Glutamatergic neuron (in vitro differentiated cells): Measurements from ENCODE around the gene ARMS2. TPM values are rescaled to one million over a fixed set of nuclear protein-coding genes. Genes with fewer than 3 reads are reported as not detected.

Source experiments
- DNase-seq: peaks from one replicate; pipeline ENCODE4 v3.0.0; 2022
- H3K27ac Mint-ChIP-seq: one replicate; pipeline ENCODE4 v1.8.0; 2020; ENCODE audit warnings: mild to moderate bottlenecking, mixed read lengths, inconsistent platforms; ENCODE audit not compliant: unreplicated experiment
- H3K27me3 Mint-ChIP-seq: one replicate; pipeline ENCODE4 v1.8.0; 2020; ENCODE audit warnings: mild to moderate bottlenecking, moderate library complexity, mixed read lengths, inconsistent platforms; ENCODE audit not compliant: unreplicated experiment
- H3K36me3 Mint-ChIP-seq: one replicate; pipeline ENCODE4 v1.8.0; 2020; ENCODE audit warnings: mild to moderate bottlenecking, mixed read lengths, inconsistent platforms; ENCODE audit not compliant: unreplicated experiment
- H3K4me1 Mint-ChIP-seq: one replicate; pipeline ENCODE4 v1.8.0; 2020; ENCODE audit warnings: mild to moderate bottlenecking, low read depth, mixed read lengths, inconsistent platforms; ENCODE audit not compliant: unreplicated experiment
- H3K4me3 Mint-ChIP-seq: one replicate; pipeline ENCODE4 v1.8.0; 2020; ENCODE audit warnings: mild to moderate bottlenecking, mixed read lengths, inconsistent platforms; ENCODE audit not compliant: unreplicated experiment
- H3K9me3 Mint-ChIP-seq: one replicate; pipeline ENCODE4 v1.8.0; 2020; ENCODE audit warnings: mild to moderate bottlenecking, moderate library complexity, mixed read lengths, inconsistent platforms; ENCODE audit not compliant: unreplicated experiment
- total RNA-seq: library from RNA; stranded (reverse); fragmentation: NEBNext Ultra II Directional; extraction: Animal tissue kit (Norgen Biotek cat#: 25700); gene quantifications from one replicate; pipeline ENCODE4 v1.2.1, GENCODE V29; 2021; ENCODE audit not compliant: unreplicated experiment
- TF ChIP-seq, protein P1 (sequence below): fragments of 200-600 bp; sonication (generic); IDR thresholded peaks from one replicate; pipeline ENCODE4 v1.5.0; 2021; ENCODE audit not compliant: partially characterized antibody, unreplicated experiment

Gene ARMS2
- total RNA-seq, 1 donor from 2014 or later, result not detected

GRCh38 chr10:122475591-122476332, 21.3 kb downstream of the ARMS2 start:
- Mint-ChIP-seq H3K4me3 (peak overlapping the region; percentile 34), H3K36me3 (no peaks in the 10 kb centered on the region), H3K4me1 (peaks cover 26% of the 10 kb centered on the region), H3K9me3 (peaks cover 2% of the 10 kb centered on the region), H3K27me3 (peaks cover 2% of the 10 kb centered on the region), H3K27ac (peak overlapping the region; percentile 75)
- TF ChIP-seq, protein P1, sequence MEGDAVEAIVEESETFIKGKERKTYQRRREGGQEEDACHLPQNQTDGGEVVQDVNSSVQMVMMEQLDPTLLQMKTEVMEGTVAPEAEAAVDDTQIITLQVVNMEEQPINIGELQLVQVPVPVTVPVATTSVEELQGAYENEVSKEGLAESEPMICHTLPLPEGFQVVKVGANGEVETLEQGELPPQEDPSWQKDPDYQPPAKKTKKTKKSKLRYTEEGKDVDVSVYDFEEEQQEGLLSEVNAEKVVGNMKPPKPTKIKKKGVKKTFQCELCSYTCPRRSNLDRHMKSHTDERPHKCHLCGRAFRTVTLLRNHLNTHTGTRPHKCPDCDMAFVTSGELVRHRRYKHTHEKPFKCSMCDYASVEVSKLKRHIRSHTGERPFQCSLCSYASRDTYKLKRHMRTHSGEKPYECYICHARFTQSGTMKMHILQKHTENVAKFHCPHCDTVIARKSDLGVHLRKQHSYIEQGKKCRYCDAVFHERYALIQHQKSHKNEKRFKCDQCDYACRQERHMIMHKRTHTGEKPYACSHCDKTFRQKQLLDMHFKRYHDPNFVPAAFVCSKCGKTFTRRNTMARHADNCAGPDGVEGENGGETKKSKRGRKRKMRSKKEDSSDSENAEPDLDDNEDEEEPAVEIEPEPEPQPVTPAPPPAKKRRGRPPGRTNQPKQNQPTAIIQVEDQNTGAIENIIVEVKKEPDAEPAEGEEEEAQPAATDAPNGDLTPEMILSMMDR, result no peak
- DNase-seq, result peak; percentile 56

GRCh38 chr10:122476333-122476695, 21.9 kb downstream of the ARMS2 start:
- no peaks in the 10 kb centered on the region for H3K36me3 Mint-ChIP-seq
- H3K4me3 Mint-ChIP-seq, result peak overlapping the region; percentile 34
- no peak for DNase-seq
- peaks cover 26% of the 10 kb centered on the region for H3K4me1 Mint-ChIP-seq
- H3K27me3 Mint-ChIP-seq, result peaks cover 2% of the 10 kb centered on the region
- H3K9me3 Mint-ChIP-seq, result peaks cover 2% of the 10 kb centered on the region
- TF ChIP-seq, protein P1, result no peak
- H3K27ac Mint-ChIP-seq, result peak overlapping the region; percentile 75

- DNase-seq, result no peak
- peaks cover 2% of the 10 kb centered on the region for H3K9me3 Mint-ChIP-seq
- H3K36me3 Mint-ChIP-seq, result peaks cover 5% of the 10 kb centered on the region
- H3K27me3 Mint-ChIP-seq, result peaks cover 2% of the 10 kb centered on the region
- TF ChIP-seq, protein P1, result no peak
- peaks cover 26% of the 10 kb centered on the region for H3K4me1 Mint-ChIP-seq
- no peak overlapping the region for H3K4me3 Mint-ChIP-seq
- H3K27ac Mint-ChIP-seq, result no peak overlapping the region
Observed at GRCh38 chr10:122477436-122477835, 23.0 kb downstream of the ARMS2 start.

DNA sequence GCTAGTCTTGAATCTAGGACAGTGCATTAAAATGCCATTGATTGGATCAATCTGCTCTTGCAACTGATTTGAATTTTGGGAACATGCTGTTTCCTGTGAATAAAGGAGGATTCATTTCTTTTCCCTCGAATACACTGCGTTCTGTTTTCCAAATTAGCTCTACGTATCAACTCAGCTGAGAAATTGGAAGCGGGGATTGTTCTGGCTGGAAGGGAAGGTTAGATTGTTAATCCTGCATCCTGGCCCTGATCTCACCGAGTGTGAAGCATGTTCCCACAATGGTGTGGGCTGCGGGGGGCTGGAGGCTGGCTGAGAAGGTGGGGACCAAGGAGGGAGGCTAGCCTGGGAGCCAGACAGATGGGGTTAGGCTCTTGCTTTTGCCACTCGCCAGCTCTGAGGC, 24.5 kb downstream of the ARMS2 start:
- peaks cover 5% of the 10 kb centered on the region for H3K36me3 Mint-ChIP-seq
- no peak overlapping the region for H3K4me3 Mint-ChIP-seq
- TF ChIP-seq, protein P1, result no peak
- H3K9me3 Mint-ChIP-seq, result peaks cover 2% of the 10 kb centered on the region
- H3K27me3 Mint-ChIP-seq, result peaks cover 2% of the 10 kb centered on the region
- H3K4me1 Mint-ChIP-seq, result peaks cover 26% of the 10 kb centered on the region
- H3K27ac Mint-ChIP-seq, result no peak overlapping the region
- DNase-seq, result no peak

- peaks cover 2% of the 10 kb centered on the region for H3K9me3 Mint-ChIP-seq
- peaks cover 5% of the 10 kb centered on the region for H3K36me3 Mint-ChIP-seq
- TF ChIP-seq, protein P1, result no peak
- no peak for DNase-seq
- H3K4me3 Mint-ChIP-seq, result no peak overlapping the region
- peaks cover 2% of the 10 kb centered on the region for H3K27me3 Mint-ChIP-seq
- H3K4me1 Mint-ChIP-seq, result peaks cover 16% of the 10 kb centered on the region
- no peak overlapping the region for H3K27ac Mint-ChIP-seq
Observed at GRCh38 chr10:122480146-122480833, 25.8 kb downstream of the ARMS2 start.
